Right lung (tissue), 10 donors: Measurements from ENCODE around the gene ZCCHC7. TPM values are rescaled to one million over a fixed set of nuclear protein-coding genes. Genes with fewer than 3 reads are reported as not detected.
"Not testable (repeated sequence)": the region's sequence is repeated elsewhere in the genome, so short reads cannot be mapped to it uniquely, and the experiment has no call there.

Source experiments
- DNase-seq, 2 donors: peaks; one replicate each; pipeline ENCODE4 v3.0.0-alpha.2; 2013
- long read RNA-seq, 8 donors: transcript quantifications; one replicate each; lab custom pipeline, GENCODE V29; 2026
- polyA plus RNA-seq, 5 donors: library from polyadenylated mRNA; unstranded; fragments of 120-200 nt; gene quantifications; one replicate each; pipeline versions ENCODE4 v1.2.1 to v1.2.3, GENCODE V29; 2013; ENCODE audit warnings: inconsistent platforms in 1 of 5, low replicate concordance in 1 of 5; ENCODE audit not compliant: insufficient read length in 5 of 5, insufficient read depth in 1 of 5

Gene ZCCHC7
- 10 to 100 TPM; 18.2 to 24.5 (median 24.3) TPM for polyA plus RNA-seq
- long read RNA-seq, donor 1, transcript ZCCHC7-202 (9 exons, 2,619 nt): major isoform, 5 of 5 reads
- long read RNA-seq, donor 1, partial matches to known transcripts: 0 of 5 reads
- long read RNA-seq, donor 1, other reads (novel, unspliced or antisense): 0 of 5 reads
- long read RNA-seq, donor 2, transcript ZCCHC7-202 (9 exons, 2,619 nt): major isoform, 5 of 5 reads
- long read RNA-seq, donor 2, partial matches to known transcripts: 0 of 5 reads
- long read RNA-seq, donor 2, other reads (novel, unspliced or antisense): 0 of 5 reads
- long read RNA-seq, donor 3, partial matches to known transcripts: 6 of 8 reads
- long read RNA-seq, donor 3, other reads (novel, unspliced or antisense): 0 of 8 reads
- long read RNA-seq, donor 4, partial matches to known transcripts: 17 of 20 reads
- long read RNA-seq, donor 4, other reads (novel, unspliced or antisense): 0 of 20 reads
- long read RNA-seq, donor 5, partial matches to known transcripts: 0 of 3 reads
- long read RNA-seq, donor 5, other reads (novel, unspliced or antisense): 0 of 3 reads
- long read RNA-seq, donor 6, partial matches to known transcripts: 5 of 8 reads
- long read RNA-seq, donor 6, other reads (novel, unspliced or antisense): 0 of 8 reads
- long read RNA-seq, donor 7, partial matches to known transcripts: 0 of 1 reads
- long read RNA-seq, donor 7, other reads (novel, unspliced or antisense): 0 of 1 reads
- long read RNA-seq, donor 8, partial matches to known transcripts: 0 of 1 reads
- long read RNA-seq, donor 8, other reads (novel, unspliced or antisense): 0 of 1 reads

GRCh38 chr9:37119907-37120842 is at the start of gene ZCCHC7:
Gene ZCCHC7 (plus strand): TSS chr9:37120574.
- peak; percentile 94 to 96 for DNase-seq

GRCh38 chr9:37074790-37075189 is 45.6 kb upstream of the ZCCHC7 start:
- not testable (repeated sequence) for DNase-seq

GRCh38 chr9:37079370-37080164 is 40.8 kb upstream of the ZCCHC7 start:
- peak; percentile 87 to 91 for DNase-seq

GRCh38 chr9:37080165-37080628 is 40.2 kb upstream of the ZCCHC7 start:
- not testable (repeated sequence) for DNase-seq

GRCh38 chr9:37081507-37081906 is 38.9 kb upstream of the ZCCHC7 start:
- not testable (repeated sequence) for DNase-seq

- DNase-seq: no peak
These were observed 38.1 kb upstream of the ZCCHC7 start for GRCh38 chr9:37082214-37082765.

- DNase-seq: no peak
These were observed 36.7 kb upstream of the ZCCHC7 start for GRCh38 chr9:37083654-37084053.

GRCh38 chr9:37085233-37085632 is 35.1 kb upstream of the ZCCHC7 start:
- no peak for DNase-seq

GRCh38 chr9:37092714-37093295 is 27.6 kb upstream of the ZCCHC7 start:
- not testable (repeated sequence) for DNase-seq

GRCh38 chr9:37094751-37095150 is 25.6 kb upstream of the ZCCHC7 start:
- no peak for DNase-seq

- DNase-seq: no peak
These were observed 23.7 kb upstream of the ZCCHC7 start for GRCh38 chr9:37096628-37097027.

- DNase-seq: no peak
These were observed 23.1 kb upstream of the ZCCHC7 start for GRCh38 chr9:37097294-37097693.

- no peak for DNase-seq
These were observed 20.0 kb upstream of the ZCCHC7 start for GRCh38 chr9:37100327-37100726.

- no peak for DNase-seq
These were observed 19.6 kb upstream of the ZCCHC7 start for GRCh38 chr9:37100741-37101140.

- DNase-seq: peak in 1 of 2 donors; percentile 6
These were observed 17.9 kb upstream of the ZCCHC7 start for GRCh38 chr9:37102486-37102885.

- no peak for DNase-seq
These were observed 16.0 kb upstream of the ZCCHC7 start for GRCh38 chr9:37104183-37104889.

GRCh38 chr9:37105234-37105633 is 15.1 kb upstream of the ZCCHC7 start:
- DNase-seq: no peak

- DNase-seq: no peak
These were observed 12.7 kb upstream of the ZCCHC7 start for GRCh38 chr9:37107701-37108100.

- DNase-seq: not testable (repeated sequence)
These were observed 5.9 kb upstream of the ZCCHC7 start for GRCh38 chr9:37114442-37114841.
